ENCODE data around the gene NUAK1. TPM values are rescaled to one million over a fixed set of nuclear protein-coding genes. Genes with fewer than 3 reads are reported as not detected.

Gene NUAK1
- total RNA-seq, 4 donors from 2014 or later: 7.1 to 19.8 (median 10.7) TPM

- Histone ChIP-seq H3K4me3 (no peak overlapping the region), H3K27me3 (no peaks in the 10 kb centered on the region), H3K36me3 (no peaks in the 10 kb centered on the region), H3K9me3 (no peaks in the 10 kb centered on the region), H3K4me1 (peaks cover 9 to 75% (median 46%) of the 10 kb centered on the region in 4 donors), H3K27ac (replicated peaks in 1 of 4) (peak overlapping the region; percentile 5 to 56 (median 41))
- peak; percentile 60 for TF ChIP-seq EP300 (IDR thresholded peaks at IDR 0.05)
- peak in 1 of 2 donors; percentile 44 for TF ChIP-seq POLR2AphosphoS5 (IDR thresholded peaks at IDR 0.05)
- no peak for TF ChIP-seq POLR2A (IDR thresholded peaks at IDR 0.05; ENCODE audit: low read depth)
- TF ChIP-seq, protein P1, sequence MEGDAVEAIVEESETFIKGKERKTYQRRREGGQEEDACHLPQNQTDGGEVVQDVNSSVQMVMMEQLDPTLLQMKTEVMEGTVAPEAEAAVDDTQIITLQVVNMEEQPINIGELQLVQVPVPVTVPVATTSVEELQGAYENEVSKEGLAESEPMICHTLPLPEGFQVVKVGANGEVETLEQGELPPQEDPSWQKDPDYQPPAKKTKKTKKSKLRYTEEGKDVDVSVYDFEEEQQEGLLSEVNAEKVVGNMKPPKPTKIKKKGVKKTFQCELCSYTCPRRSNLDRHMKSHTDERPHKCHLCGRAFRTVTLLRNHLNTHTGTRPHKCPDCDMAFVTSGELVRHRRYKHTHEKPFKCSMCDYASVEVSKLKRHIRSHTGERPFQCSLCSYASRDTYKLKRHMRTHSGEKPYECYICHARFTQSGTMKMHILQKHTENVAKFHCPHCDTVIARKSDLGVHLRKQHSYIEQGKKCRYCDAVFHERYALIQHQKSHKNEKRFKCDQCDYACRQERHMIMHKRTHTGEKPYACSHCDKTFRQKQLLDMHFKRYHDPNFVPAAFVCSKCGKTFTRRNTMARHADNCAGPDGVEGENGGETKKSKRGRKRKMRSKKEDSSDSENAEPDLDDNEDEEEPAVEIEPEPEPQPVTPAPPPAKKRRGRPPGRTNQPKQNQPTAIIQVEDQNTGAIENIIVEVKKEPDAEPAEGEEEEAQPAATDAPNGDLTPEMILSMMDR (IDR thresholded peaks at IDR 0.05): no peak
- WGBS: 87% methylated on average over 8 of the region's 8 CpGs
- DNase-seq (ENCODE audit: extremely low spot score): no peak
- intact Hi-C loops (cut with DNase I): no loop called here
These were observed 18.1 kb downstream of the NUAK1 start for GRCh38 chr12:106120519-106121105.

- Histone ChIP-seq H3K27ac (replicated peaks in 1 of 4) (peak overlapping the region in 2 of 4 donors; percentile 13 to 23), H3K4me1 (peaks cover 22 to 75% (median 52%) of the 10 kb centered on the region in 4 donors), H3K4me3 (no peak overlapping the region), H3K36me3 (no peaks in the 10 kb centered on the region), H3K9me3 (no peaks in the 10 kb centered on the region), H3K27me3 (no peaks in the 10 kb centered on the region)
- intact Hi-C loops (cut with DNase I): no loop called here
- no peak for TF ChIP-seq POLR2A (IDR thresholded peaks at IDR 0.05; ENCODE audit: low read depth)
- TF ChIP-seq, protein P1 (IDR thresholded peaks at IDR 0.05): no peak
- TF ChIP-seq POLR2AphosphoS5 (IDR thresholded peaks at IDR 0.05): no peak
- TF ChIP-seq EP300 (IDR thresholded peaks at IDR 0.05): no peak
- 82% methylated on average over 9 of the region's 9 CpGs for WGBS
- DNase-seq (ENCODE audit: extremely low spot score): no peak
These were observed 19.5 kb downstream of the NUAK1 start for GRCh38 chr12:106119301-106119700.

- DNase-seq (ENCODE audit: extremely low spot score): no peak
- 84% methylated on average over 8 of the region's 8 CpGs for WGBS
- TF ChIP-seq POLR2A (IDR thresholded peaks at IDR 0.05; ENCODE audit: low read depth) (no peak), EP300 (IDR thresholded peaks at IDR 0.05) (no peak), POLR2AphosphoS5 (IDR thresholded peaks at IDR 0.05) (no peak)
- TF ChIP-seq, protein P1 (IDR thresholded peaks at IDR 0.05): no peak
- no peaks in the 10 kb centered on the region for H3K9me3 ChIP-seq
- no peaks in the 10 kb centered on the region for H3K36me3 ChIP-seq
- intact Hi-C loops (cut with DNase I): no loop called here
- peaks cover 29 to 76% (median 54%) of the 10 kb centered on the region in 4 donors for H3K4me1 ChIP-seq
- H3K27ac ChIP-seq (replicated peaks in 1 of 4): peak overlapping the region in 2 of 4 donors; percentile 13 to 23
- H3K27me3 ChIP-seq: no peaks in the 10 kb centered on the region
- no peak overlapping the region for H3K4me3 ChIP-seq
These were observed 20.2 kb downstream of the NUAK1 start for GRCh38 chr12:106118381-106119130.

GRCh38 chr12:106115440-106115839, 23.3 kb downstream of the NUAK1 start:
- Histone ChIP-seq H3K4me1 (peaks cover 35 to 75% (median 60%) of the 10 kb centered on the region in 4 donors), H3K4me3 (no peak overlapping the region), H3K36me3 (no peaks in the 10 kb centered on the region), H3K27ac (replicated peaks in 1 of 4) (no peak overlapping the region), H3K9me3 (no peaks in the 10 kb centered on the region), H3K27me3 (no peaks in the 10 kb centered on the region)
- TF ChIP-seq POLR2A (IDR thresholded peaks at IDR 0.05; ENCODE audit: low read depth): no peak
- TF ChIP-seq, protein P1 (IDR thresholded peaks at IDR 0.05): no peak
- no peak for TF ChIP-seq EP300 (IDR thresholded peaks at IDR 0.05)
- no peak for TF ChIP-seq POLR2AphosphoS5 (IDR thresholded peaks at IDR 0.05)
- intact Hi-C loops (cut with DNase I): no loop called here
- no peak for DNase-seq (ENCODE audit: extremely low spot score)
- WGBS: 82% methylated on average over 11 of the region's 11 CpGs
